Sigmoid colon (tissue), 7 donors: ENCODE data around the gene SORCS2. TPM values are rescaled to one million over a fixed set of nuclear protein-coding genes. Genes with fewer than 3 reads are reported as not detected.

ENCODE experiments used
- DNase-seq: peaks from one replicate; pipeline ENCODE4 v3.0.0-alpha.2; 2019
- H3K27ac ChIP-seq, 4 donors: fragments of 200-600 bp; sonication (generic); one replicate each; pipeline ENCODE4 v1.5.1; 2016 to 2019; ENCODE audit warnings: mild to moderate bottlenecking in 1 of 4
- H3K27me3 ChIP-seq, 3 donors: fragments of 200-600 bp; sonication (generic); one replicate each; pipeline ENCODE4 v1.5.1; 2019; ENCODE audit warnings: mild to moderate bottlenecking in 1 of 3
- H3K36me3 ChIP-seq, 4 donors: fragments of 200-600 bp; sonication (generic); one replicate each; pipeline ENCODE4 v1.5.1; 2016 to 2019
- H3K4me1 ChIP-seq, 4 donors: fragments of 200-600 bp; sonication (generic); one replicate each; pipeline ENCODE4 v1.5.1; 2017 to 2019
- H3K4me3 ChIP-seq, 4 donors: fragments of 200-600 bp; sonication (generic); one replicate each; pipeline ENCODE4 v1.5.1; 2017 to 2019; ENCODE audit warnings: mild to moderate bottlenecking in 2 of 4, moderate library complexity in 1 of 4
- H3K9me3 ChIP-seq, 4 donors: fragments of 200-600 bp in 3 of 4; sonication (generic) in 3 of 4; one replicate each; pipeline versions ENCODE4 v1.5.1 to v1.6.1; 2013 to 2019
- CTCF ChIP-seq, 4 experiments: fragments of 450-650 bp in 3 of 4; fragments of 200-600 bp in 1 of 4; IDR thresholded peaks; one replicate each; pipeline ENCODE4 v1.5.1; 2016 to 2019; ENCODE audit warnings: antibody characterized with exemption in 4 of 4, mild to moderate bottlenecking in 3 of 4, moderate library complexity in 2 of 4
- EP300 ChIP-seq, 4 donors: sonication (generic); formaldehyde crosslinking; IDR thresholded peaks; one replicate each; pipeline ENCODE4 v1.6.1; 2017; ENCODE audit warnings: antibody characterized with exemption in 4 of 4
- POLR2A ChIP-seq, 2 donors: fragments of 450-650 bp; IDR thresholded peaks; one replicate each; pipeline ENCODE4 v1.6.1; 2016; ENCODE audit warnings: antibody characterized with exemption in 2 of 2, mild to moderate bottlenecking in 2 of 2, moderate library complexity in 2 of 2
- POLR2AphosphoS5 ChIP-seq, 4 donors: sonication (generic); formaldehyde crosslinking; IDR thresholded peaks; one replicate each; pipeline ENCODE4 v1.6.1; 2017; ENCODE audit warnings: antibody characterized with exemption in 4 of 4
- WGBS, 2 donors: extraction: QIAGEN DNeasy Blood & Tissue Kit; methylation state at CpG; one replicate each; pipeline ENCODE4 v1.1.7; 2013; 5-methylcytosine and 5-hydroxymethylcytosine counted together
- intact Hi-C: fragments of 100-400 bp; cut with DNase I; formaldehyde crosslinking; loops from one replicate; pipeline ENCODE4 v1.15.1; 2023
- polyA plus RNA-seq, 3 donors: library from polyadenylated mRNA; stranded (reverse); fragments of 200-250 nt; gene quantifications; one replicate each; pipeline ENCODE4 v1.2.3, GENCODE V29; 2013
- total RNA-seq, 4 donors: library from RNA; depleted of rRNA; stranded (reverse); fragments of >200 nt; gene quantifications; one replicate each; pipeline ENCODE4 v1.1.0, GENCODE V29; 2016
- donor health status: healthy with polysubstance abuse.
- donor health status: Bipolar disorder and iron deficiency.
- donor health status: healthy.

The SORCS2 gene
- total and polyA plus RNA-seq, 7 donors: 1.8 to 6.4 (median 3.9) TPM; not detected in 2

- 74 to 90% methylated on average over 17 of the region's 17 CpGs for WGBS, 2 donors
Measured at GRCh38 chr4:7777017-7777710, 584.8 kb downstream of the SORCS2 start.

GRCh38 chr4:7777871-7778509 is 585.7 kb downstream of the SORCS2 start:
- Histone ChIP-seq H3K27me3 (no peaks in the 10 kb centered on the region), H3K27ac (peak overlapping the region; percentile 43 to 77 (median 72)), H3K9me3 (no peaks in the 10 kb centered on the region), H3K4me1 (peaks cover 0 to 58% (median 47%) of the 10 kb centered on the region in 4 donors), H3K4me3 (no peak overlapping the region), H3K36me3 (peaks cover 0 to 52% (median 26%) of the 10 kb centered on the region in 4 donors)
- WGBS, 2 donors: 92 to 93% methylated on average over 10 of the region's 10 CpGs
- peak; percentile 26 for DNase-seq
- TF ChIP-seq POLR2AphosphoS5 (IDR thresholded peaks at IDR 0.05): no peak
- no peak for TF ChIP-seq CTCF (IDR thresholded peaks at IDR 0.05)
- no peak for TF ChIP-seq EP300 (IDR thresholded peaks at IDR 0.05)
- TF ChIP-seq POLR2A (IDR thresholded peaks at IDR 0.05): no peak
- intact Hi-C loops: no loop called here

More at GRCh38 chr4:7777017-7777710, 584.8 kb downstream of the SORCS2 start:
- DNase-seq: peak; percentile 39
- no peak overlapping the region for H3K4me3 ChIP-seq
- intact Hi-C loops: no loop called here
- no peak overlapping the region for H3K27ac ChIP-seq
- H3K36me3 ChIP-seq: peaks cover 0 to 52% (median 29%) of the 10 kb centered on the region in 4 donors
- H3K9me3 ChIP-seq: no peaks in the 10 kb centered on the region
- no peaks in the 10 kb centered on the region for H3K27me3 ChIP-seq
- TF ChIP-seq CTCF (IDR thresholded peaks at IDR 0.05): no peak
- TF ChIP-seq EP300 (IDR thresholded peaks at IDR 0.05): no peak
- TF ChIP-seq POLR2AphosphoS5 (IDR thresholded peaks at IDR 0.05): no peak
- no peak for TF ChIP-seq POLR2A (IDR thresholded peaks at IDR 0.05)
- H3K4me1 ChIP-seq: peaks cover 0 to 58% (median 47%) of the 10 kb centered on the region in 4 donors

- intact Hi-C loops: no loop called here
- TF ChIP-seq POLR2A (IDR thresholded peaks at IDR 0.05): no peak
- no peak for TF ChIP-seq POLR2AphosphoS5 (IDR thresholded peaks at IDR 0.05)
- TF ChIP-seq CTCF (IDR thresholded peaks at IDR 0.05): no peak
- Histone ChIP-seq H3K9me3 (no peaks in the 10 kb centered on the region), H3K27ac (peak overlapping the region; percentile 43 to 77 (median 72)), H3K4me3 (peak overlapping the region in 3 of 4 donors; percentile 15 to 25 (median 21)), H3K4me1 (peaks cover 0 to 57% (median 45%) of the 10 kb centered on the region in 4 donors), H3K27me3 (no peaks in the 10 kb centered on the region), H3K36me3 (peaks cover 0 to 47% (median 25%) of the 10 kb centered on the region in 4 donors)
- WGBS, 2 donors: 75 to 86% methylated on average over 24 of the region's 24 CpGs
- peak; percentile 55 for DNase-seq
Measured at GRCh38 chr4:7778510-7779431, 586.4 kb downstream of the SORCS2 start.

- Histone ChIP-seq H3K27me3 (no peaks in the 10 kb centered on the region), H3K4me1 (peaks cover 0 to 57% (median 45%) of the 10 kb centered on the region in 4 donors), H3K9me3 (no peaks in the 10 kb centered on the region), H3K27ac (peak overlapping the region; percentile 43 to 77 (median 72)), H3K36me3 (peaks cover 0 to 44% (median 19%) of the 10 kb centered on the region in 4 donors), H3K4me3 (peak overlapping the region in 2 of 4 donors; percentile 21 to 25)
- peak; percentile 82 for DNase-seq
- TF ChIP-seq CTCF (IDR thresholded peaks at IDR 0.05) (no peak), POLR2AphosphoS5 (IDR thresholded peaks at IDR 0.05) (peak in 1 of 4 donors; percentile 18)
- intact Hi-C loops: no loop called here
- 51 to 79% methylated on average over 5 of the region's 5 CpGs for WGBS, 2 donors
Measured at GRCh38 chr4:7779432-7779768, 587.1 kb downstream of the SORCS2 start.
